GM19468 (cell line): ENCODE data around the gene FAM156B.
"Not testable (repeated sequence)": the region's sequence is repeated elsewhere in the genome, so short reads cannot be mapped to it uniquely, and the experiment has no call there.

Experiments used
- ATAC-seq: cut with Tn5 transposase; IDR thresholded peaks from one replicate; pipeline ENCODE4 v1.9.1; 2021; ENCODE audit warnings: mild to moderate bottlenecking, moderate library complexity, moderate number of reproducible peaks; ENCODE audit not compliant: unreplicated experiment; ENCODE audit errors: extremely low read depth

FAM156B gene

GRCh38 chrX:52914704-52915103 lies 17.6 kb downstream of the FAM156B start:
- not testable (repeated sequence) for ATAC-seq

- peak; percentile 17 for ATAC-seq
Observed at GRCh38 chrX:52923781-52924241, 26.7 kb downstream of the FAM156B start.

GRCh38 chrX:52930214-52930613 lies 33.1 kb downstream of the FAM156B start:
- not testable (repeated sequence) for ATAC-seq

GRCh38 chrX:52933213-52933612 lies 36.1 kb downstream of the FAM156B start:
- ATAC-seq = no peak

- no peak for ATAC-seq
Observed at GRCh38 chrX:52933976-52934703, 37.0 kb downstream of the FAM156B start.

- peak; percentile 95 for ATAC-seq
Observed at GRCh38 chrX:52934704-52935469, 37.8 kb downstream of the FAM156B start.

- ATAC-seq = not testable (repeated sequence)
Observed at GRCh38 chrX:52935470-52935784, 38.3 kb downstream of the FAM156B start.

GRCh38 chrX:52940704-52941103 lies 43.6 kb downstream of the FAM156B start:
- ATAC-seq = not testable (repeated sequence)

GRCh38 chrX:52941728-52942127 lies 44.6 kb downstream of the FAM156B start:
- ATAC-seq = not testable (repeated sequence)

- ATAC-seq = not testable (repeated sequence)
Observed at GRCh38 chrX:52945838-52946494, 48.8 kb downstream of the FAM156B start.

- ATAC-seq = not testable (repeated sequence)
Observed at GRCh38 chrX:52947501-52947900, 50.4 kb downstream of the FAM156B start.

- ATAC-seq = not testable (repeated sequence)
Observed at GRCh38 chrX:52948265-52948664, 51.1 kb downstream of the FAM156B start.

- not testable (repeated sequence) for ATAC-seq
Observed at GRCh38 chrX:52949325-52949724, 52.2 kb downstream of the FAM156B start.

- not testable (repeated sequence) for ATAC-seq
Observed at GRCh38 chrX:52949884-52950283, 52.8 kb downstream of the FAM156B start.
